ENCODE data around the gene LRRK2.
"Not testable (repeated sequence)": the region's sequence is repeated elsewhere in the genome, so short reads cannot be mapped to it uniquely, and the experiment has no call there.

The LRRK2 gene

DNA sequence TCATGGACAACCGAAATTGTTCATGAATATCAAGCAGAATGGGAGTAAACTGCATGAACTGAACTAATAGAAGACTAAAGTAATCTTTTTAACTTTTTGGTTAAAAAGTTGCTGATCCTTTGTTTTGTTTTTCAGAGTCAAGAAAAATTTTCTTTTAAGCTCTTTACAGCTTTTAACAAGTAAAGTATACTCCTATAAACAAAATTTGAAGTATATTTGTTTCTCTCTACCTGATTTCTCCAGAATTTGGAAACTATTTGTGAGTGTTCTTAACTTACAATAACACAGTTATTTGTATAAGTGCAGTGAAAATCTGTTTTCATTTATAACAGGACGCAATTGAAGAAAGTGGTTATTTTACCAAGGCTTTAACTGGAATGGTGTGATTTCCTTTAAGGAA, 12.2 kb upstream of the LRRK2 start:
- no peak for DNase-seq (ENCODE audit: low read depth)

DNA sequence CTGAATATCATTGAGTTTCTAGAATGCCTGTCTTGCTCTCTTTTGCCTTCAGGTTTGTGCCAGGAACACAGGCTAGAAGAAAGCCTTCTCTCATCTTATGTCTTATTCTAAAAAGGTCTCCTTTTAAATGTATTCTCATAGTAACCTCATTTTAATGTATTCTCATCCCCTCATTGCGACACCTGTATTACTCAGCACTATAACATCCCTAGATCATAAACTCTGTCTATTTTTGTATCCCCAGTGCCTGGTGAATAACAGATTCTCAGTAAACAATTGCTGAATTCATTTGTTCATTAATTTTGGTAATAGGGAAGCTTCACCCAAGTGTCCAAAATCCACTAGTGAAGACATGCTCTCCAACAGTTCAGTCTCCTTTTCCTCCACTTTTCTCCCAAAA, 8.8 kb upstream of the LRRK2 start:
- DNase-seq (ENCODE audit: low read depth) = no peak

DNA sequence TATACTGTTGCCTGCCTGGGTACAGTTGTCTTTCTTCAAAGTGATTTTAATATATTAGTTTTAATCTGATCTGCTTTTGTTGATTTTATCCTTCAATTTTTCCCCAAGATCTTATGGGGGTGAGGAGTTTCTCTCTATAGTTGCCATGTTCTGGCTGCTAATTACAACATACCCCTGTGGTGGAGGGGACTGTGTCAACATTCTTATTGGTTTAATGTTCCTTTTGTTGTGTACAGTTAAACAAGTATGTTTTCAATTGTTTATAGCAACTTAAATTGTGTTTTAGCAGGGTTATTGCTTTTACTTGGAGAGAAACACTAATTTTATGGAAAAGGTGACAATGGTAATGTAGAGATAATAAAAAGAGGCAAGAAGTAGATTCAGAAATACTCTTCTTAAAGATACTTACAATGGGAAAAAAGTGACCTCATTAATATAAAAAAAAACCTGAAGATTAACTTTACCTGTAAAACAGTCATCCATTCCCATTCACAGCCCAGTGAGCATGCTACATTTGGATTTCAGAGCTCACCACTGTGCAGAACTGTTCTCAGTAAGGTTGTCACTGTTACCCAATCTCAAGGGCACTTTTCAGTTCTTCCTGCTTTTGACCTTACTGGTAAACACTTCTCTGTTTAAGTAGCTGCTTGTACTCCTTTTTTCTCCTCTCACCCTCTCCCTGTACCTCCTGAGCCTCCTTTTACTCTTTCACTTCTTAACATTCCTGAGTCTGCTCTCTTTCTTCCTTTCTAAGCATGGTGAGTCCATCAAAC, 8.1 kb upstream of the LRRK2 start:
- no peak for DNase-seq (ENCODE audit: low read depth)

DNA sequence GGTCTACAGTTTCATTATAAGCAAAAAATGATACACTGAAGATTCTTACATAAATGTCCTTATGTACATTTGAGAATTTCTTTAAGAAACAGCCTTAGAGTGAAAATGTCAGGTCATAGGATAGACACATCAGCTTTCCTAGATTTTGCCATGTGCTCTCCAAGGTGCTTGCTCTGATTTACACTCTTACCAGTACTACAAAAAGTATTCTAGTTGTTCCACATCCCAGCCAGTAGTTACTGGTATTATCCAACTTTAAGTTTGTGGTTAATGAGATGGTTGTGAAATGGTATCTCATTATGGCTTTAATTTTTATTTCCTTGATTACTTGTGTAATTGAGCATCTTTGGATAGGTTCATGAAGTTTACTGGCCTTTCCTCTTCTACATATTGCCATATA, 5.0 kb upstream of the LRRK2 start:
- DNase-seq (ENCODE audit: low read depth) = no peak

DNA sequence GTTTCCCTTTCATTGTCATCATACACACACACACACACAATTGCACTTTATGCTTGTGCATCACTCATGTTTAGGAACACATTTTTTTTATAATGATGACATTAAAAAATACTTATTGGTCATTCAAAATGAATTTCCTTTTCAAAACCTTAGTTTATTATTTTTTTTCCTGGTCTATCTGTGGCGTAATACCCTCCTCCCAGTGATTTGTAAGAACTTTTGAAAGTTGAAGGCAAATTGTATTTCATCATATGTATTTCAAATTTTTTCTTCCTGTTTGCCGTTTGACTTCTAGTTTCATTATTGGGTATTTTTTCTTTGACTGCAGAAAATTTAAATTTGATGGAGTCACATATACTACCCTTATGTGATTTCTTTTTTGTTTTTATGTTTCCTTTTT, 2.5 kb upstream of the LRRK2 start:
- no peak for DNase-seq (ENCODE audit: low read depth)

DNA sequence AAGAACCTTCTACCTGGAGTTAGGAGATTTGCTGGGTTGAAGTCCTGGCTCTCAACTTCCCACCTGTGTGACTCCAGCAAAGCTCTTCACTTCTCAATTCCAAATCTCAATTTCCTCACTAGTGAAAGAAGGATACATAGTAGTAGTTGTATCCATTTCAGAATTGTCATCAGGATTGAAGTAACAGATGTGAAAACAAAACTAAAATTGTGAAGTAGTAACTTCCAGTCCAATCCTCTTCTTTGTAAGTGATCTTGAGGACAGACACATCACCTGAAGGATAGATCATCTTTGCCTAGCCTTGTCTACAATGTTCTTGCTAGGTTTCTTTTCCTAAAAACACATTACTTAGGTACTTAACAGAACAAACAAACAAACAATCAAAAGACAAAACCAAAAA, 1.2 kb upstream of the LRRK2 start:
- no peak for DNase-seq (ENCODE audit: low read depth)

DNA sequence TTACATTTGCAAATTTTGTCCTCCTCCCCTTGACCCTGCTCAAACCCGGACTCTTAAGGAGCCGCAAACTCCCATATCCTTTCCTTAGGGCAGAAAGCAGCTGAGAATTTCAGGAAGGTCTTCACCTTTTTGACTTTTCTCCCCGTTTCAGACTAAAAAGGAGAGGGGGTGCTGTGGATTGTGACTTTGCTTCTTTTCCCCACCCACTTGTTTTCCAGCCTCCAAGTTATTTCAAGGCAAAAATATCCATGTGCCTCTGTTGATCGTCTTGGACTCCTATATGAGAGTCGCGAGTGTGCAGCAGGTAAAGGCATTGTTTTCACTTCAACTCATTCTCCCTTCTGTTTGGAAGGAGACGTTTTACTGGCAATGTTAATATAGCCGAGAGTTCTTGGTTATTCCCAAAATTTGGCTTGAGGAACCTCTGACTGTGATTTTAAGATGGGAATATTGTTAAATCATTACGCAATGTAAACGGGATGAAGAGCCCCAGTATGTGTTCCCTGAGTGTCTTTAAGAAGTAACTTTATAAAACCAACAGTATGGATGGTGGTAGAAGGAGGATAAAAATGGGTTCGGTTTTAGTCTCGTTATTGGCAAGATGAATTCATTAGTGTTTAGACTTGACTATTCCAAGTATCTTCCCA, 663 bp downstream of the LRRK2 start:
- DNase-seq (ENCODE audit: low read depth) = no peak

DNA sequence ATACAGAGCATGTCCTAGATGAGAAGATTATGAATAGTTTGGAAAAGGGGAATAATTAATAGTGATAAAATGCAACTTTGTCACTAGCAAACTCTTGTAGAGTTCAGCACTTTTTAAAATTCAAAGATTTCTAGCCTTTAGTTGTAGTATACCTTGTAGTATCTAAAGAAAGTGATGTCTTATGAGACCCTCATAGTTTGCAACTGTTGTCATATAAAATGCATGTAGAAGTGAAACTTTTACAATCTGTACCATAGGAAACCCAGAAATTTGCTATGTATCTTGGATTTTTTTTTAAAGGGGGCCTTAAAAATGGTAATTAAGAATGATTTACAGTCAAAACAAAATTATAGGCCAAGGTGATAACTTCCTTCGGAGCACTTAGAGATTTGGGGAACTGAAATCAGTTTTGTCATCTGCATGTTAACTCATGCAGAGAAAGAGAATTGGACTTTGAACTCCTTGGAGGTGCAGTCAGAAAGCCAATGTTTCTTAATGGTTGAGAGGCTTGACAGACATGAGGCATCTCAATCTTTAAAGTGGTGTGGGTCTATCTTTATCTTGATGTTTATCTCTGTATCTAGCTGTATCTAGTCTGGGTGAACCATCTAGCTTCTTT, 1.3 kb downstream of the LRRK2 start:
- DNase-seq (ENCODE audit: low read depth) = no peak

DNA sequence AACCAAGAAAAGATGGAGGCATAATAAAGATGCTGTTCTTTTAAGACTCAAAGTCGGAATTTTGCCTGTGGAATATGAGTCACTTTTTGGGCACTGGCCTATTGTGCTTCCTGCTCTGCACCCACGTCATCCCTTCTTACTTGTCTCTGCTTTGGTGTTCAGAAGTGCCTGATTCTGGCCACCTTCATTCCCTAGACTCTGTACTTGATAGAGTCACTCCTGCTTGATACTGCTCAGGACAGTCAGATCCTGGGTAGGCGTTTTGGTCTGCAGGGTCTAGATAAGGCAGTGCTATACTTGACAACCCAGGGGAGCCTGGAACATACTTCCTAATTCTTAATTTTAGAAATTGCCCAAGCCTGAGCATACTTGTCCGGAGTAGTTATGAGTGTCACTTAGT, 1.9 kb downstream of the LRRK2 start:
- DNase-seq (ENCODE audit: low read depth) = no peak

DNA sequence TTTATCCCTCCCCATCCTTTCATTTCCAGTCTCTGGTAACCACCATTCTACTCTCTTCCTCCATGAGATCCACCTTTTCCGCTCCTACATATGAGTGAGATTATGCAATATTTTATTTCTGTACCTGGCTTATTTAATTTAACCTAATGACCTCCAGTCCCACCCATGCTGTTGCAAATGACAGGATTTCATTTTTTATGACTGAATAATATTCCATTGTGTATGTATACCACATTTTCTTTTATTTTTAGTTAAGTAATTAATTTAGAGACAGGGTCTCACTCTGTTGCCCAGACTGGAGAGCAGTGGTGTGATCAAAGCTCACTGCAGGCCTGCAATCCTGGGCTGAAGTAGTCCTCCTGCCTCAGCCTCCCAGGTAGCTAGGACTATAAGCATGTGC, 2.6 kb downstream of the LRRK2 start:
- DNase-seq (ENCODE audit: low read depth) = no peak

DNA sequence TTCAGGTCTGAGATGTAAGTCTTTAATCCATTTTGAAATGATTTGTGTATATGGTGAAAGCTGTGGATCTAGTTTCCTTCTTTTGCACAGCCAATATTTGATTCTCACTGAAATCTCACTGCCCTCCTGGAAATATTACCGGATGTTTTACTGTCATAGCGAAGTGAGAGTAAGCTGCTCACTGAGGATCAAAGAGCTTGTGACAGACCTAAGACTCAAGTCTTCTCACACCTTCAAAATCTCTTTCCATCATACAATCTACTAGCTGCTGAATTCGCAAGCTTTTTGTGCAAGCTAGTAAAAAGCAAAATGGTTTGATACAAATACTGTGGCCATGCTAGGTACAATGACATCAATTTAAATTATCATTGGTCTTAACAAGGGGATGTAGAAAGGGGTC, 3.9 kb downstream of the LRRK2 start:
- no peak for DNase-seq (ENCODE audit: low read depth)

DNA sequence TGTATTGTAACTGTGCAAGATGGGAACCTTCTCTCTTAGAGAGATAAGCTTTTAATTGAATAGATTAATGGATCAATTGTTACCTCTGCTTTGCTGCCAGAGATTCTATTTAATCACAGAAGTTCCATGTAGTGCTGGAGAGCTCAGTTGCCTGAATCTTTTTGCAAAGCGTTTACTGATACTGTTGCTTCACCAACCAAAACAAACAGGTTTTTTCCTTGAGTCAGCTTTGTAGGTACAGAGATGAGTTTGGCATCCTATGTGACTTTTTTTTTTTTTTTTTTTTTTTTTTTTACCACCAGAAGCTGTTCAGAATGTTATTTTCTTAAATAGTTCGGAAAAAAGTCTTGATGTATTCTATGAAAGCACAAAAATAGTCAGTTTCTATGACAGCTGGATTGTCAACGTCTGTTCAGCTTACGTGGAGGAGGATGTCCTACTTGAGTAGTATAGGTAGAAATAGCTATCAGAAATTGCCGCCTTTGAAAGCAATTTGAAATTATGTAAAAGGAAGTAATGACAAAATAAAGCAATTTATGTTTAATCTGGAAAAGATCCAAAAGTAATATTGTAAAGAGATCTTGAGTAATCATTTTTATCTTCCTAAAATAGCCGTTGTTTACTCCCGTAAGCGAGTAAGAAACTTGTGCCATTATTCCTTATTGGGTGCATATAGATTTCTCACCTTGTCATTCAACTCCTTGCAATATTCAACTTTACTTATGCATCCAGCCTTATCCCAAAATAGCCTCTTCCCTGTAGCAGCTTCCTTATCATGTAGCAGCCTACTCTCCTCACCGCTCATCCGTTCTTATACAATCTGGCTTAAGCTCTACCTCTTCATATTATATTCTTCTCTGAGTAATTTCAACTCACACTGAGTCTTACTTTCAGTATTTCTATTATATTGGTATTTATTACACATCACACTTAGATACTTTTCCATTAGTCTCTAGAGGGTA, 5.2 kb downstream of the LRRK2 start:
- no peak for DNase-seq (ENCODE audit: low read depth)

DNA sequence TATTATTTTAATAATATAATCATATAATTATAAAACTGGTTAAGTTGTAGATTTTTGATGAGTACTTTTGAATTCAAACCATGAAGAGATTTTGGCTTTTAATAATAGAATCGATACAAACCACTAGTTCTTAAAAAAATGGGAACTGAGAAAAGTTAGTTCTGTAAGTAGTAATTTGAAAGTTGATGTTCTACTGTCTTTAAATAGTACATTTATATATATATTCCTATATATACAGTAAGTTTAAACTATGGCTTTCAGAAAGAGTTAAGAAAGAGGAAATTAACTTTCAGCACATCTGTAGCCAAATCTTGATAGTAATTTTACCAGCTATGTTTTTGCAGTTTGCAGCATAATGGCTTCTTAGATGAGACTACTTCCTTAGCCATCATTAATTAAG, 7.8 kb downstream of the LRRK2 start:
- DNase-seq (ENCODE audit: low read depth) = no peak

DNA sequence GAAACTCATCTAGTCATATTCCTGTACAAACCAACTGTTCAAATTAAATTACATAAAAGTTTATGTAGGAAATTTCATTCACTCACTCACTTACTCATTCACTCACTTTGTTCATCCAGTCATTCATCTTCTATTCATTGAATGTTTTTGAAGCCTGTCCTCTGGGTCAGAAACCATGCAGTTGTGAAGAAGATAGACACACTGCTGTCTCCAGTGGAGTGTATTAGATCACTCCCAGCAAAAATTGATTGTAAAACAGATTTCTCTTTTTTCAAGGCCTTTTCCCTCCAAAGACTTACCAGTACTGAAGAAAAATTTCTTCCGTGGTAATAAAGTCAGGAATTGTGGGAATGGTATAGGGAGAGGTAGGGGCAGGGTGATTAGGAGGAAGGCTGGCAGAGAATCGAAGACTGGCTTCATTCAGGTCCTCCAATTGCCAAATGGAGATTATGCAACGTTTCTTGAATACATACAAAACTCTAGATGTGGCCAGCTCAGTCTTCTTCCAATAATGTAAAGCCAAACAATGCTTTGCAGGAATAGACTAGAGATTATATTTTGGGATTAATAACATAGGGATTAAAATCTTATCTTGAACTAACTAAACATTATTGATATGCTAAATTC, 9.1 kb downstream of the LRRK2 start:
- DNase-seq (ENCODE audit: low read depth) = no peak

DNA sequence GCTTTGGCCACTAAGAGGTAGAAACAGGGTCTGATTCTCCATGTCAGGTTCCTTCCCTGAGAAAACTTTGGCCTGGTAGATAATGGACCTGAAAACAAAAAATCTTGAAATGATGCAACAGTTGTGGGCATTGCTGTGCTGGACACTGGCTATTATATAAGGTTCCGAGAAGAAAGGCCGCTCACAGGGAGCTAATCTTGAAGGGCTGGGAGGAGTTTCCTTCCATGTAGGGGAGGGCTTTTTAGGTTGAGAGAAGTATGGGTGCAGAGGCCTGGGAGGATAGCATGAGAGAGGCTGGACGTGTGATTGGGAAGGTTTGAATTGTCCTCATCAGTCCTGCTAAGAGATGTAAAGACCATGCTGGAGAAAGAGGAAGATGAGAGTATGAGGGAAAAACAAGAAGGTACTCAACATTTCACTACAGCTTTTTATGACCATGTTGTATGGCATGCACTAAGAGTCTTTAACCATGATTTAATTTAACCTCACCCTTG, 11.6 kb downstream of the LRRK2 start:
- no peak for DNase-seq (ENCODE audit: low read depth)

DNA sequence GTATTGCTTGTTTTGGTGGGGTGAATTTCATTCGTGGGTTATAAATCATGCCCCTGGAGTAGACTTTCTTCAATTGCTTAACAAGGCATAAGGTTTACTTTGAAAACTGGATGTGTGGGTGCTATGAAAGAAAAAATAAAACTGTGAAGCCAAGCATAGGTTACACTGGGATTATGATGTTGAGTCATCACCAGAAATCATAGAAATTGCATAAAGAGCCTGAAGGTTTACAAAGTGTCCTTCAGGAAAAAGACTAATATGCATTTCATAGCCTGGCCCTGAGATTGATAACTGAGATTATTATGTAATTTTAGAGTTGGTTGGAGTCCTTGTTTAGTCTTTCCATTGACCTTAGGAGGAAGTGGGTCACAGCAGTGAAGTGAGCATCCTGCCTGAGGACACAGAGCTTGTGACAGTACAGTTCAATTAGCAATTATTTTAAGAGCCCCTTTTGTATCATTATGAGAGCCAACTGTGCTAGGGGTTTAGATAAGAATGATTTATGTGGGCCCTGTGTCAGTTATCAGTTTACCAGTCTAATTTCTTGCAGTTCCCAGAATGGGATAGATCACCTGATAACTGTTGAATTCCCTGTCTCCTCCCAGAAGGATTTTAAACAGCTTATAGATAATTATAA, 13.6 kb downstream of the LRRK2 start:
- DNase-seq (ENCODE audit: low read depth) = no peak

DNA sequence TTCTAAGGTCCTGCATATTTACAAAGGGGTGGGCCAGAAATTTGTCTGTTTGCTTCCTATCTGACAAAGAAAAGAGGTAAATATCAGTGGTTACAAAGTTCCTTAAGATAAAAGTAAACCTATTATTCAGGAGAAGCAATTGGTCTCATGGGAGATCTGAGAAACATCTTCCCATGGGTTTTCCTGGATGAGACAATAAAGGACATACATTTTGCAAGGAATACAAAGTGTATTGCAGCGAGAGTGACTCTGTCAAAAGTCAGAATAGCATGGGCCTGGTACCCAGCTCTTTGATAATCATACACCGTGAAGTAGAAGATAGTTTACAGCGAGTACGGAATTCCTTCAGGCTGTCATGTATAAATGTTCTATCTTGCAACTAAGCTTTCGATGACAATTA, 14.2 kb downstream of the LRRK2 start:
- DNase-seq (ENCODE audit: low read depth) = no peak

DNA sequence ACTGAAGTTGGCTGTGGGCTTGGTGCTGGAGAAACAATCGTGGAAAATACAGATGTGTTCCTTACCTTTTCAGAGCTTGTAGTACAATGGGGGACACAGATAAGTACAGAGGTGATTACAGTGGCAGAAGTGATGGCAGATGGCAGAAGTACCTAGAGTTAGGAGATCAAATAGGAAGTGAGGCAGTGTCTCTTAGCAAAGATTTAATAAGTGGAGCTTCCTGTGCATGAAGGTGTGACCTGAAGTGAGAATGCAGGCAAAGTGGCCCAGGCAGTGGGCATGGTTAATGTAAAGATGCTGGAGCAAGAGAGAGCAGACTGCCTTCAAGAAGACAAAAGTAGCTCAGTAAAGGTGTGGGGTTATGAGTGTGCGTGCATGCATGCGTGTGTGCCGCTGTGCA, 16.0 kb downstream of the LRRK2 start:
- DNase-seq (ENCODE audit: low read depth) = no peak

DNA sequence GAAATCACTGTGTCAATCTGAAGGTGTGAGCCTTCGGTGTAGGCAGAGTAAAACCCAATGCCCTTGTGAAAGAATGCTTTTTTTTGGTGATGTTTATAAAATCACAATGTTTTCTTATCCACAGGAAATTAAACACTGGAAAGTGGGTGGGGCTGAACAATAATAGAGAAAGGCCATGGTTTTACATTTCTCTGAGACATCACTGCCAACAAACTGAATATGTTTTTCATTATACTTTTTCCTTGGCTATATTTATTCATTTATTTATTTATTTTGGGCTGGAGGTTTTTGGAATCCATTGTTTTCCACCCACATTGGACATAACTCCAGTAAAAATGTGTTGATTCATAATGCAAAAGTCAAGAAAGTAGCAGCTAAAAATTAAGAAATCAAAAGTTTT, 16.9 kb downstream of the LRRK2 start:
- DNase-seq (ENCODE audit: low read depth) = no peak

DNA sequence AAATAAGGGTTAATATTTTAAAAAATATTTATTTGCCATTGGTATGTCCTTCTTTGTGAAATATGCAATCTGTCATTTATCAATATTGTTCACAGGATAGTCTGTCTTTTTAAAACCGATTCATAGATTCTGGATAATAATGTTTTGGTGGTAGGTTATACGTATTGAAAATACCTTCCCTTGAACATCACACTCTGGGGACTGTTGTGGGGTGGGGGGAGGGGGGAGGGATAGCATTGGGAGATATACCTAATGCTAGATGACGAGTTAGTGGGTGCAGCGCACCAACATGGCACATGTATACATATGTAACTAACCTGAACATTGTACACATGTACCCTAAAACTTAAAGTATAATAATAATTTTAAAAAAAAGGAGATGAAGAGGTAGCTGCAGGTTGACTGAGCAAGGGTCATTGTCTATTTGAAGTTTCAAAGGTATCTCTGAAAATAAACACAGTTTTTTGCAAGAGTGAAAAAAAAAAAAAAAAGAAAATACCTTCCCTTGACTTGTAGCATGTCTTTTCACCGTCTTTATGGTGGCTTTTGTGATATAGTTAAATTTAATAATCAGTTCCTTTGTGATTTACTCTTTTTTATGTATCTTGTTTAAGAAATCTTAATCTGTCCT, 19.8 kb downstream of the LRRK2 start:
- not testable (repeated sequence) for DNase-seq (ENCODE audit: low read depth)

DNA sequence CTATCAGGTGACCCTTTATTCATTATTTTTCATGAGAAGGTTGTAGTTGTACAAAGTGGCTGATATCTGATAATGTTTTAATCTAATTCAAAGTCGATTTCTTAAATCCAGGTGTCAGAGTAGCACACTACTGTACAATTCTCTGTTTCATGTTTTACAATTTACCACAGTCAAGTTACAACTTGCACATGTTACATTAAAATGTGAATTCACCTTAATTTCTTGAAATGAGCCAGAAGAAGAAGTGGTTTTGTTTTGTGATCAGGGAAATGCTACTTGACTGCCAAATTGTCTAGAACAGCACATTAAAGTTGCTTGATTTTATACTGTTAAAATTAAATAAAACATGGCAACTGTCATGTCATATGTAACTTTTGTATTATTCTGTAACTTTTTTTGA, 23.2 kb downstream of the LRRK2 start:
- no peak for DNase-seq (ENCODE audit: low read depth)

Measured in stimulated activated CD8-positive, alpha-beta memory T cell treated with anti-CD3 and anti-CD28 coated beads, Interleukin-4, amount 100 ng/mL, for 24 hours (primary cell).